Posterior cingulate gyrus (tissue), 11 donors: ENCODE data around the gene HS3ST4.

Experiments
- DNase-seq, 10 donors: peaks; one replicate each; pipeline versions ENCODE4 v3.0.0 to v3.0.0-alpha.2; 2020 to 2021; ENCODE audit warnings: mixed read lengths in 3 of 10
- intact Hi-C: fragments of 100-400 bp; cut with DNase I; formaldehyde crosslinking; loops from one replicate; pipeline ENCODE4 v1.15.1; 2023

Gene HS3ST4

DNA sequence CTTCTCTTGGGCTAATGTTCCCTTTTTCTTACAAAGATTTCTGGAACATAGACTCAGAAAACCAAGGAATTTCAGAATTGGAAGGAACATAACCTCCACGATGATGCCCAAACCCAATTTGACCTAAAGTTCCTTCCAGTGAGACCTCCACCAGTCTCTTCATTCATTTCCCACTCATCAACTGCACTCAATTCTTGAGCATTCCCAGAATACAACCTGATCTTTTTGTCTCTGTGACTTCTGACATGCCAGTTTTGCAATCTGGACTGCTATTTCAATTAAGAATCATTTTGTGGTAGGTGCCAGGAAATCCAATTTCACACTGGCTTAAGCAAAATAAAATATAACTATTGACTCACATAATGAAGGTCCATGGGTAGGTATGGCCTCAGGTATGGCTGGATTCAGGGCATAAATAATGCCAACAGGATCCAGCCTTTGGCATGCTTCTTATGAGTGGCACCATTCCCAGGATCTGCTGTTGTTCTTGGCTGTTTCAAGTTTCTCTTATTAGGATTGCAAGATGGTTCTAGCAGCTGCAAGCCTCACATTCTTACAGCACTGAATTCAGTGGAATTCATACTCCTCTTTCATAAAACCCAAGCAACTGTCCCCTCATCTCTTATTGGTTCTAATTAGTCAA, 184.3 kb downstream of the HS3ST4 start:
- intact Hi-C loops: no loop called here
- no peak for DNase-seq

- DNase-seq: no peak
- intact Hi-C loops: no loop called here
Observed at GRCh38 chr16:25877103-25877502, 185.3 kb downstream of the HS3ST4 start.

GRCh38 chr16:25886598-25886997, 194.8 kb downstream of the HS3ST4 start:
- intact Hi-C loops: no loop called here
- peak in 2 of 10 donors; percentile 48 to 74 for DNase-seq

DNA sequence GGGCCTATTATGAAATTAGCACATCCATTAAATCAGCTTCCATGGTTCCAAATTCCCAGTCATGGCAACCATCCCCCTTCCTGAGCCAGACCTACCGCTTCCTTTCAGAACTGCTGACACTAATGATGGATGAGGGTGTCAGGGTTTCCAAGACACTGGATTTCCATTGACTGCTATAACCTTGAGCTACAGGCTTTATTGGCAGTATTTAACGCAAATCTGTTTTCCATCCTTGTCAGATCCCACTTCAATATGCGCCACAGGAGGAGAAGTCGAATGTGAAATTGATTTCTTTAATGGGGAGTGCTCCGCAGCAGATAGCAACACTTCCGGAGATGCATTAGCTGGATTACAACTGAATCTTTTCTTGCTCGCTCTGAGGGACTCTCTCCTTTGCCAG, 197.1 kb downstream of the HS3ST4 start:
- intact Hi-C loops: no loop called here
- DNase-seq: no peak

- no peak for DNase-seq
- intact Hi-C loops: no loop called here
Observed at GRCh38 chr16:25893332-25893731, 201.6 kb downstream of the HS3ST4 start.

- DNase-seq: no peak
- intact Hi-C loops: no loop called here
Observed at GRCh38 chr16:25894093-25894492, 202.3 kb downstream of the HS3ST4 start.

GRCh38 chr16:25895380-25895779, 203.6 kb downstream of the HS3ST4 start:
- DNase-seq: no peak
- intact Hi-C loops: no loop called here

GRCh38 chr16:25896411-25896810, 204.7 kb downstream of the HS3ST4 start:
- no peak for DNase-seq
- intact Hi-C loops: no loop called here

GRCh38 chr16:25897702-25898101, 205.9 kb downstream of the HS3ST4 start:
- intact Hi-C loops: no loop called here
- peak in 2 of 10 donors; percentile 14 to 76 for DNase-seq

- intact Hi-C loops: no loop called here
- no peak for DNase-seq
Observed at GRCh38 chr16:25905810-25906209, 214.1 kb downstream of the HS3ST4 start.

DNA sequence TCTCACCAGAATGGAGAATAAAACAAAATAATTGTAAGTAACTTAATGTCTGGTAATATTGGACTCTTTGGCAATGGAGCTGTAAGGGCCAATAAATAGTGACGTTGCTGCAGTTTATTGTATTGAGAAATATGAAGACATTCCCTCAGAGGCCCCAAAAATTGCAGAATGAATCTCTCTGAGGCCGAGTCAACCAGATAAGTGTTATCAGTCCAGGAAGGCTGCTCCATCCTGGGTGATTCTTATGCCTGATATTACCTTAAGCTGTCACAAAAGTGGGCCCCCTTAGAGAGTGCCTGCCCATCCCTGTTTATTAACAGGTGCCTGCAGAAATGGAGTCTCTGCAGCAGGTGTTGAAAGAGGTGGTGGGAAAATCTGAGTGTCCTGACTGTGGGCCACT, 219.2 kb downstream of the HS3ST4 start:
- intact Hi-C loops: no loop called here
- DNase-seq: no peak

- intact Hi-C loops: no loop called here
- DNase-seq: no peak
Observed at GRCh38 chr16:25912321-25912720, 220.6 kb downstream of the HS3ST4 start.

DNA sequence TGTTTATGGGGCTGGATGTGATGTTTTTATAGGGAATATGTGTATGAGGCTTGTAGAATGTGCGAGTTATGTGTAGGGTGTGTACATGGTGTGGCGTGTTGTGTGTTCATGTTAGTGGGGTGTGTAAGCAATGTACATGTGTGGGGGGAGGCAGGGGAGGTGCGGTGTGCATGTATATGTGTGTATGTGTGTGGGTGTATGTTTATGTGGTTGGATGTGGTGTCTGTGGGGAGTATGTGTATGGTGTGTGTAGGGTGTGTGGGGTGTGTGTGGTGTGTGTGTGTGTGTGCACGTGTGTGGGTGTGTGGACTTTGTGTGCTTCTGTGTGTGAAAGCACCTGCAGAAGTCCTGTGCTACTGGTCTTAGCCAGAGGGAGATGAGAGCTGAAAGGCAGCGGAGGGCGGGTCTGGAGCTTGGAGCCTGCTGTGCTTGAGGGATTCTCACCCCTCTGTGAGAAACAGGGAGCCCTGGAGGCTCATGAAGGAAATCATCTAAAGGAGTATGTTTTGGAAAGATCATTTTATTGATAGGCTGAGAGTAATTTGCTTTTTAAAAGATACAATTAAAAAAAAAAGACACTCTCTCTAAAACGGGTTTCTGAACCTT, 222.7 kb downstream of the HS3ST4 start:
- intact Hi-C loops: no loop called here
- DNase-seq: no peak

DNA sequence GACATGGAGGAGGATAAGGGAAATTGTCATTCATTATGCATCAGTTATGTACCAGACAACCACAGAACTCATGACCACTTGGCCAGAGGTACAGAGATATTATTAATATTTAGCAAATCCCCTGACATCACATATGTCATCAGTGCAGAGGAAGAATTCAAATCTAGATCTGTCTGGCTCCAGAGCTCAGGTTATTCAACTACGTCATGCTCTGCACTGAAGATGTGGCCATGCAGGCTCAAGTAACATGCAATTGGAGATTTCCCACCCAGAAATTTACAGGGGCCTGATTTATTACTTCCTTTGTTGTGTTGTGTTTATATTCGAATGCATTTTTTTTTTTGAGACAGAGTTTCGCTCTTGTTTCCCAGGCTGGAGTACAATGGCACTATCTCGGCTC, 224.3 kb downstream of the HS3ST4 start:
- intact Hi-C loops: no loop called here
- DNase-seq: no peak

- intact Hi-C loops: no loop called here
- DNase-seq: no peak
Observed at GRCh38 chr16:25922438-25922837, 230.7 kb downstream of the HS3ST4 start.

GRCh38 chr16:25925421-25925820, 233.7 kb downstream of the HS3ST4 start:
- no peak for DNase-seq
- intact Hi-C loops: no loop called here

GRCh38 chr16:25931473-25932035, 239.8 kb downstream of the HS3ST4 start:
- intact Hi-C loops: no loop called here
- DNase-seq: no peak

GRCh38 chr16:25941800-25942499, 250.2 kb downstream of the HS3ST4 start:
- no peak for DNase-seq
- intact Hi-C loops: no loop called here

GRCh38 chr16:25950586-25951281, 259.0 kb downstream of the HS3ST4 start:
- intact Hi-C loops: no loop called here
- DNase-seq: no peak

- no peak for DNase-seq
- intact Hi-C loops: no loop called here
Observed at GRCh38 chr16:25951999-25952398, 260.2 kb downstream of the HS3ST4 start.

DNA sequence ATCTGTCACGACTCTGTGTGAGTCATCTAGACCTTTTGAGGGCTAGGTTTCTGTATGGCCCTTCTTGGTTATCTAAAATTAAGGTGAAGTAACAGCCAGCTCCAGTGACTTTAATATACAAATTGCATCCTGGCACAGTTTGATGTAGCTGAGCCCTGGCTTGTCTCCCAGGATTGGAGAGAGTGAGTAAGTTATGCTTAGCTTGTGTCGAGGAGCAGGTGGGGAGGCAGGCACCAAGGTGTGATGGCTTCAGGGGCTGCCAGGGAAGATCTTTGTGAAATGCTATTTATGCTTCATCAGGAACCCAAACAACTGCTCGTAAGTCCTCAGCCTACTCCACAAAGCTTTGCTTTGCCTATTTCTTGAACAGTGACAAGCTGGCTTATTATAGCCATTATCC, 261.2 kb downstream of the HS3ST4 start:
- DNase-seq: peak in 3 of 10 donors; percentile 11 to 80 (median 29)
- intact Hi-C loops: no loop called here
